HEK293T (cell line): ENCODE data around the gene MCHR2.
"Not testable (repeated sequence)": the region's sequence is repeated elsewhere in the genome, so short reads cannot be mapped to it uniquely, and the experiment has no call there.

Experiments used
- CTCF ChIA-PET: fragments of 350-600 bp; formaldehyde crosslinking; extraction: SDS; loops from one replicate; lab custom pipeline; 2021; ENCODE audit warnings: antibody characterized with exemption, inconsistent platforms; lab: Yijun Ruan, JAX
- POLR2A ChIA-PET: fragments of 350-600 bp; formaldehyde crosslinking; extraction: SDS; loops from one replicate; lab custom pipeline; 2020; ENCODE audit warnings: antibody characterized with exemption, inconsistent platforms; lab: Yijun Ruan, JAX
- DNase-seq: peaks from one replicate; pipeline ENCODE4 v3.0.0; 2012; ENCODE audit warnings: mixed read lengths; ENCODE audit errors: extremely low spot score
- ARNT ChIP-seq: fragments of 450-650 bp; IDR thresholded peaks from 2 replicates; pipeline ENCODE4 v1.6.1; 2017; ENCODE audit warnings: mild to moderate bottlenecking
- BHLHE40 ChIP-seq: fragments of 450-650 bp; IDR thresholded peaks from 2 replicates; pipeline ENCODE4 v1.6.1; 2016; ENCODE audit warnings: mild to moderate bottlenecking, moderate library complexity, borderline replicate concordance
- CTBP1 ChIP-seq: fragments of 450-650 bp; IDR thresholded peaks from 2 replicates; pipeline ENCODE4 v1.6.1; 2016; ENCODE audit warnings: borderline replicate concordance
- ELF4 ChIP-seq: fragments of 450-650 bp; IDR thresholded peaks from 2 replicates; pipeline ENCODE4 v1.6.1; 2017; ENCODE audit warnings: antibody characterized with exemption
- FOXA1 ChIP-seq: fragments of 450-650 bp; IDR thresholded peaks from 2 replicates; pipeline ENCODE4 v1.6.1; 2016; ENCODE audit warnings: mild to moderate bottlenecking
- FOXK2 ChIP-seq: fragments of 450-650 bp; IDR thresholded peaks from 2 replicates; pipeline ENCODE4 v1.6.1; 2016; ENCODE audit warnings: mild to moderate bottlenecking
- FOXM1 ChIP-seq: fragments of 450-650 bp; IDR thresholded peaks from 2 replicates; pipeline ENCODE4 v1.6.1; 2017; ENCODE audit warnings: mild to moderate bottlenecking, borderline replicate concordance
- HDGF ChIP-seq: fragments of 450-650 bp; IDR thresholded peaks from 2 replicates; pipeline ENCODE4 v1.6.1; 2017; ENCODE audit warnings: antibody characterized with exemption, borderline replicate concordance
- L3MBTL2 ChIP-seq: fragments of 450-650 bp; conservative IDR thresholded peaks from 2 replicates; pipeline ENCODE4 v1.6.1; 2016; ENCODE audit warnings: mild to moderate bottlenecking
- LEF1 ChIP-seq: fragments of 450-650 bp; IDR thresholded peaks from 2 replicates; pipeline ENCODE4 v1.6.1; 2017; ENCODE audit warnings: mild to moderate bottlenecking, borderline replicate concordance
- NFRKB ChIP-seq: fragments of 450-650 bp; IDR thresholded peaks from 2 replicates; pipeline ENCODE4 v1.6.1; 2016; ENCODE audit warnings: mild to moderate bottlenecking, moderate library complexity
- SP1 ChIP-seq: fragments of 450-650 bp; IDR thresholded peaks from 2 replicates; pipeline ENCODE4 v1.6.1; 2017
- SUZ12 ChIP-seq: fragments of 450-650 bp; IDR thresholded peaks from 2 replicates; pipeline ENCODE4 v1.6.1; 2016; ENCODE audit warnings: mild to moderate bottlenecking
- TARDBP ChIP-seq: fragments of 450-650 bp; IDR thresholded peaks from 2 replicates; pipeline ENCODE4 v1.6.1; 2016
- ZNF384 ChIP-seq: fragments of 450-650 bp; IDR thresholded peaks from 2 replicates; pipeline ENCODE4 v1.6.1; 2016
- TF ChIP-seq, protein P1 (sequence below): fragments of 450-650 bp; IDR thresholded peaks from 2 replicates; pipeline ENCODE4 v1.6.1; 2016

MCHR2 gene, protein sequence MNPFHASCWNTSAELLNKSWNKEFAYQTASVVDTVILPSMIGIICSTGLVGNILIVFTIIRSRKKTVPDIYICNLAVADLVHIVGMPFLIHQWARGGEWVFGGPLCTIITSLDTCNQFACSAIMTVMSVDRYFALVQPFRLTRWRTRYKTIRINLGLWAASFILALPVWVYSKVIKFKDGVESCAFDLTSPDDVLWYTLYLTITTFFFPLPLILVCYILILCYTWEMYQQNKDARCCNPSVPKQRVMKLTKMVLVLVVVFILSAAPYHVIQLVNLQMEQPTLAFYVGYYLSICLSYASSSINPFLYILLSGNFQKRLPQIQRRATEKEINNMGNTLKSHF

DNA sequence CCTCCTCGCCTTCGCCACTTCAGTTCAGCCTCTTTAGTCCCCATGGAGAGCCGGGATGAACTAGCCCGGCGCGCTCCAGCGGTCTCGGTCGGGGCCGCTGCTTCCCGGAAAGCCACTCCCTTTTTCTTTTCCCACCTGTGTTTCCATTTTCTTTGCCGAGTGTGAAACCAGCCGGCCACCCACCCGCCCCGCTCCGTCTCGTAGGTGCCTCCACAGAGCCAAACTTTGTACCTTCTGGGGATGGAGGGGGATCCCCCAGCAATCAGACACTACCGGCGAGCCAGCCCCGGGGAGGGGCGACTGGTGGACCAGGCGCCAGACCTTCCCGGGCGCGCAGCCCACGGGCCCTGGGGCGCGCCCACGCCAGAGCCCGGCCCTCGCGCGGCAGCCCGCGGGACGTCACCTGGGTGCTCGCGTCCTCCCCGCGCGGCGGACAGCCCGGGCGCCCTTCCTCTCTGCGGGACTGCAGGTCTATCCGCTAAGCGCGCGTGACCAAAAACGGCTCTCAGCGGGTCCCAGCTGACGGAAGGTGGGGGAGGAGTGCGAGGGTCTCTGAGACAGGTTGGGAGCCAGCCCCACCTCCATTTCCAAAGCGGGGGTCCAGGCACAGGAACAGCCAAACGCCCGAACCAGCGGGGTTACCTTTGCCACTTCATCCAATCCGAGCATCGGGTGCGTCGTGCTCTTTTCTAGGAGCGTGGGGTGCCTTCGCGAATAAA, at the start of gene MCHR2:
Gene MCHR2, minus strand, starts transcription at position 691 of the 719 bp plus-strand sequence. CDS start 38,076 bp downstream, outside the sequence.
- POLR2A ChIA-PET = no interaction called here

DNA sequence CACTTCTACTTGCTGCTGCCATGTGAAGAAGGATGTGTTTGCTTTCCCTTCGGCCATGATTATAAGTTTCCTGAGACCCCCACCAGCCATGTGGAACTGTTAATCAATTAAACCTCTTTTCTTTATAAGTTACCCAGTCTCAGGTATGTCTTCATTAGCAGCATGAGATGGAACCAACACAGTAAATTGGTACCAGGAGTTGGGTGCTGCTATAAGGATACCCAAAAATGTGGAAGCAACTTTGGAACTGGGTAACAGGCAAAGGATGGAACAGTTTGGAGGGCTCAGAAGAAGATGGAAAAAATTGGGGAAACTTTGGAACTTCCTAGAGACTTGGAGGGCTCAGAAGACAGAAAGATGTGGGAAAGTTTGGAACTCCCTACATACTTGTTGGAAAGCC, 44.5 kb upstream of the MCHR2 start:
- POLR2A ChIA-PET, CTCF ChIA-PET: not testable (repeated sequence)

More for the DNA sequence above, at the start of gene MCHR2:
- CTCF ChIA-PET = no interaction called here
- no peak for DNase-seq
- TF ChIP-seq SUZ12 = no peak
- TF ChIP-seq ARNT = no peak
- no peak for TF ChIP-seq BHLHE40
- TF ChIP-seq LEF1 = no peak
- TF ChIP-seq, protein P1, sequence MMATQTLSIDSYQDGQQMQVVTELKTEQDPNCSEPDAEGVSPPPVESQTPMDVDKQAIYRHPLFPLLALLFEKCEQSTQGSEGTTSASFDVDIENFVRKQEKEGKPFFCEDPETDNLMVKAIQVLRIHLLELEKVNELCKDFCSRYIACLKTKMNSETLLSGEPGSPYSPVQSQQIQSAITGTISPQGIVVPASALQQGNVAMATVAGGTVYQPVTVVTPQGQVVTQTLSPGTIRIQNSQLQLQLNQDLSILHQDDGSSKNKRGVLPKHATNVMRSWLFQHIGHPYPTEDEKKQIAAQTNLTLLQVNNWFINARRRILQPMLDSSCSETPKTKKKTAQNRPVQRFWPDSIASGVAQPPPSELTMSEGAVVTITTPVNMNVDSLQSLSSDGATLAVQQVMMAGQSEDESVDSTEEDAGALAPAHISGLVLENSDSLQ = no peak
- no peak for TF ChIP-seq FOXK2
- no peak for TF ChIP-seq ELF4
- TF ChIP-seq L3MBTL2 = no peak
- TF ChIP-seq NFRKB = no peak
- TF ChIP-seq FOXA1 = no peak
- TF ChIP-seq SP1 = no peak
- TF ChIP-seq CTBP1 = no peak
- no peak for TF ChIP-seq ZNF384
- TF ChIP-seq HDGF = no peak
- no peak for TF ChIP-seq FOXM1
- no peak for TF ChIP-seq TARDBP

DNA sequence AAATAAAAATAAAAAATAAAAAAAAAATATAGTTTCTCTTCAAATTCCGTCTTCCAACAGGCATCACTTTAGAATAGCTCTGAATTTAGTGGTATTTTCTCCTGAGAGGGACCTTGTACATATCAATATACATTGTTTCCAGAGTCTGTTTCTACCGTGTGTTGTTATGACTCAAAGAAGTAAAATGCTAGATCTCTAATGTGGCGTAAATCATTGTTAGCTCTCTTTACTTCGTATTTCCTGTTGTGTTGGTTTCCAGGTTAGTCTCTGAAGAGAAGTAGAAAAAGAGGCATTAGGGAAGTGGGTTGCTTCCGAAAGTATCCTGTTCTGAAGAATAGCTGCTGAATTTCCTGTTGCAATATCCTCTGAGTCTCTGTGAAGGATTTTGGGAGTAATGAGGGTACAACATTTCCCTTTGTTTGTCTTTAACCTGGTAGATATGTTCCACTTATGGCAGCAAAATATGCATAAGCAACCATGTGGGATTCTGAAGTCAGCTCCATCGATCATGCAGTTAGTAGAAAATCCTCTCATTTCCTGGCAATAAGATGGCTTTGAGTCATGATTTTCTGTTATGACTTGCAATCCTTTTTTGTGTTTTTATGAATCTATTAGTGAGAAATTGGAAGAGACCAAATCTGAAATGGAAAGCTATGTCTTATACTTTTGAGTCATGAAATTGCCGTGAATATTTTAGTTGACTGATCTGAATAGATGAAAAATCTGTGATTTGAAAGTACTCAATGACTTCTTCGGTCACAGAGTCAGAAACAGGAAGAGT, 42.0 kb upstream of the MCHR2 start:
- no peak for TF ChIP-seq NFRKB
- TF ChIP-seq LEF1 = no peak
- no peak for TF ChIP-seq TARDBP
- POLR2A ChIA-PET = no interaction called here
- CTCF ChIA-PET = no interaction called here
- no peak for DNase-seq

More for the DNA sequence above, 44.5 kb upstream of the MCHR2 start:
- DNase-seq = not testable (repeated sequence)

DNA sequence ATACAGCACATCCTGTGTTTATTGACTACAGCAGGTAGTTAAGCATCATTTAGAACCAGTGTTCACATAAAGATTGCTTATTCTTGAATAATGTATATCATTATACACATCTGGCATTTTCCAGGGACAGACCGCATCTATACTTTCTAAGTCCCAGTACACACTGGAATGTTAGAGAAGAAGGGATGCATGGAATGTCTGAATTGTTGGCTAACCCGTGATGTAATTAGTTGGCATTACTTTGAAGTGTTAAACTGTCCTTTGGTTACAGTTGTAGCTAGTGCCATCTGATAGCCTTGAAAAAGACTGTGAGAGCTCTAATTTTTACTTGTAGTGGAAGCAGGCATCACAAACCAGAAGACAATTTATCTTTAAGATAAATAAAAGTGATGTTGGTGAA, 29.8 kb upstream of the MCHR2 start:
- ChIA-PET CTCF (no interaction called here), POLR2A (no interaction called here)
- no peak for DNase-seq
- no peak for TF ChIP-seq TARDBP

DNA sequence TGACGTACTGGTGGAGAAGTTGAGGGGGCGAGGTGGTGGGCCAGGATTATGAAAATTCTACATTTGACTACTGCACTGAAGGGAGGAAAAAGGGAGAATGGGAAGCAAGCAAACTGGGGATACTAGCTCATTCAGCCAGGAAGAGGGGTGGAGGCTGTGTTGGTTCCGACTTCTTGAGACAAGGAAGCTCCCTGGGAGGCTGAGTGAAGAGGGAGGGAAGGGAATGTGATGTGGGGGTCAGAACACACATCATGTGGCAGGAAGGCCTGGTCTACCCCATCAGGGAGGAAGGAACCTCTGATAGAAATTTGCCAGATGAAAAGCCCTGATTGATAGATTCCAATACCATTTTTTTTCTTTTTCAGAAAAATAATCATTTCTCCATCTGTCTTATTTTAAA, 28.8 kb upstream of the MCHR2 start:
- POLR2A ChIA-PET = no interaction called here
- no peak for DNase-seq
- CTCF ChIA-PET = no interaction called here

DNA sequence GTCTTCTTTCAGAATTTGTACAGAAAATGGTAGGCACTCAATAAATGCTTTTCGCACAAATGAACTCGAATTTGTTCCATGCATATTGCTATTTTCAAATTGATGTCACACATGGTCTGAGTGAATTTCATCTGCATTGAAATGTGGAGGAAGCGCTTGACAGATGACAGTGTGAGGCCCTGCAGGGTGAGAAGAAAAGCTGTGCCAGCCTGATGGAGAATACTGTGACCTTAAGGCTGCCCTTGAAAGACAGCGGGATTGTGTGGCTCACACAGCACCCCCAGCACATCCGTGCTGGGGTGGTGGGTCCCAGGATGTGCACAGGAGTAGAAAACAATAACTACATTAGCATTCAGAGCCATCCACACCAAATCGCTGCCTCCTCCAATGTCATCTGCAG, 14.8 kb upstream of the MCHR2 start:
- POLR2A ChIA-PET = no interaction called here
- CTCF ChIA-PET = no interaction called here
- TF ChIP-seq ZNF384 (no peak), SUZ12 (no peak), HDGF (no peak), FOXK2 (no peak), ELF4 (no peak), SP1 (no peak)
- no peak for DNase-seq

More for the DNA sequence above, 28.8 kb upstream of the MCHR2 start:
- TF ChIP-seq, protein P1 = no peak
- TF ChIP-seq SP1 = no peak
- no peak for TF ChIP-seq ZNF384
- TF ChIP-seq TARDBP = no peak
- no peak for TF ChIP-seq SUZ12
- TF ChIP-seq ARNT = no peak
- no peak for TF ChIP-seq FOXM1
- TF ChIP-seq HDGF = no peak
- TF ChIP-seq CTBP1 = no peak
- TF ChIP-seq FOXA1 = no peak
- TF ChIP-seq NFRKB = no peak
- no peak for TF ChIP-seq FOXK2
- TF ChIP-seq LEF1 = no peak
- TF ChIP-seq ELF4 = no peak
- no peak for TF ChIP-seq L3MBTL2
- no peak for TF ChIP-seq BHLHE40

DNA sequence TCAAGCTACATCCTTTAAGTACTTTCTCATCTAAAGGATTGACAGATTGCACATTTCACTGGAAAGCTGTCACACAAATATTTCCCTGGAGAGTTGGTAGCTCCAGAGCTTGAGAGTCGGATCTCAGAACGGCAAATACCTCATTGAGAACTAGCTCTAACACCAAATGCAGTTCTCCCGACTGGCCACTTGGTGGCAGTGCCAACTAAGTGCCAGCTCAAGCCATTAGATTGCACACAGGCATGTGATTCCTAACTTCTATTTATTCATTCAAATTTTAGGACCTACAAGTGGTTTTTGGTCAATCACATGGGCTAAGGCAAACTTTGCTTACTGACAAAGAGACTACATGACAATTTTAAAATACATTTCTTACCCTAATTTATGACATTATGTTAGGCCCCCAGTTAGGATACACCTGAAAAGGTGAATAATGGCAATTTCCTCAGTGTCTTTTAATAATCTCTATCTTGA, 7.9 kb upstream of the MCHR2 start:
- TF ChIP-seq BHLHE40 = no peak
- TF ChIP-seq, protein P1 = no peak
- ChIA-PET CTCF (interaction anchor here (0.6 to 1.7 kb wide), 13 partner anchors 12 to 1041 kb away, joined by 3 to 17 read pairs (median 4); no protein-coding TSS in a partner anchor), POLR2A (no interaction called here)
- peak; percentile 68 for DNase-seq
